NOMO-1 treated with dmso at 0.1 percent for 144 hours (cell line): ENCODE results near the gene TEX2.

ENCODE experiments used
- DNase-seq: peaks from one replicate; lab custom pipeline; 2025; ENCODE audit not compliant: unreplicated experiment; lab: John Stamatoyannopoulos, UW

The TEX2 gene

GRCh38 chr17:64164596-64165285, 98.3 kb downstream of the TEX2 start:
- DNase-seq: no peak

- no peak for DNase-seq
Observed at GRCh38 chr17:64163468-64163867, 99.6 kb downstream of the TEX2 start.

GRCh38 chr17:64162554-64162953, 100.5 kb downstream of the TEX2 start:
- no peak for DNase-seq

- DNase-seq: no peak
Observed at GRCh38 chr17:64161380-64162176, 101.5 kb downstream of the TEX2 start.

- DNase-seq: no peak
Observed at GRCh38 chr17:64160378-64160777, 102.7 kb downstream of the TEX2 start.

- DNase-seq: no peak
Observed at GRCh38 chr17:64158831-64159590, 104.0 kb downstream of the TEX2 start.

- DNase-seq: no peak
Observed at GRCh38 chr17:64158406-64158805, 104.7 kb downstream of the TEX2 start.

GRCh38 chr17:64157669-64158180, 105.3 kb downstream of the TEX2 start:
- no peak for DNase-seq

GRCh38 chr17:64156670-64157069, 106.4 kb downstream of the TEX2 start:
- no peak for DNase-seq

GRCh38 chr17:64155751-64156544, 107.1 kb downstream of the TEX2 start:
- no peak for DNase-seq

- no peak for DNase-seq
Observed at GRCh38 chr17:64155129-64155528, 107.9 kb downstream of the TEX2 start.

- no peak for DNase-seq
Observed at GRCh38 chr17:64154717-64155116, 108.3 kb downstream of the TEX2 start.

- DNase-seq: no peak
Observed at GRCh38 chr17:64154313-64154695, 108.8 kb downstream of the TEX2 start.

- DNase-seq: no peak
Observed at GRCh38 chr17:64153565-64154312, 109.3 kb downstream of the TEX2 start.

GRCh38 chr17:64152428-64153125, 110.5 kb downstream of the TEX2 start:
- DNase-seq: no peak

- no peak for DNase-seq
Observed at GRCh38 chr17:64151016-64151368, 112.1 kb downstream of the TEX2 start.

- no peak for DNase-seq
Observed at GRCh38 chr17:64150237-64151015, 112.6 kb downstream of the TEX2 start.

GRCh38 chr17:64149196-64149595, 113.9 kb downstream of the TEX2 start:
- DNase-seq: no peak

GRCh38 chr17:64148699-64149098, 114.4 kb downstream of the TEX2 start:
- no peak for DNase-seq
